Measurements from ENCODE around the gene ARHGAP21. TPM values are rescaled to one million over a fixed set of nuclear protein-coding genes. Genes with fewer than 3 reads are reported as not detected.

The ARHGAP21 gene
- total and polyA plus RNA-seq, 9 of the 15 experiments (the other 6 are each of a cell fraction or from before 2014, with no cell fraction given), result 13.6 to 145 (median 60.8) TPM

DNA sequence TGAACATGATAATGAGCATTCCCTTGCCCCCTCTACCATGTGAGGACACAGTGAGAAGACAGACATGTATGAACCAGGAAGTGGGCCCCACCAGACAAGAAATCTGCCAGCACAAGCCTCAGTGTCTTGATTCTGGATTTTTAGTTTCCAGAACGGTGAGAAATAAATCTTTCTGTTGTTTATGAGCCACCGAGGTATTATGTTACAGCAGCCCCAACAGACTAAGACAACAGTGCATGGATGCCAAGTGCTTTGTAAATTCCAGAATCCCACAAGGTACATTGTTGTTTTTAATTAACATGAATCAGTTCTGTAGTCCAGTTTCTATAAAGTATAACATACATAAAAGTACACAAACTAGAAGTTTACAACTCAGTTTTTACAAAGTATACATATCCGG is 162.2 kb downstream of the ARHGAP21 start:
- Histone ChIP-seq H3K9ac (ENCODE audit: insufficient read depth in 1 of 2, low read depth in 2 of 2, low read length in 2 of 2) (no peak overlapping the region), H3K9me3 (replicated peaks; ENCODE audit: control insufficient read depth, insufficient read depth, low read depth, low read length) (no peaks in the 10 kb centered on the region), H3K4me3 (no peak overlapping the region), H3K27ac (ENCODE audit: extremely low read depth, low read depth, low read length) (no peak overlapping the region), H3K4me2 (ENCODE audit: insufficient read depth, low read length) (no peak overlapping the region), H2AFZ (ENCODE audit: low read depth, low read length) (no peak overlapping the region), H3K79me2 (ENCODE audit: control insufficient read depth, insufficient read depth, low read length) (no peaks in the 10 kb centered on the region), H3K36me3 (ENCODE audit: control insufficient read depth, insufficient read depth, low read length) (no peaks in the 10 kb centered on the region), H3K9me1 (ENCODE audit: control insufficient read depth, insufficient read depth, low read length) (no peaks in the 10 kb centered on the region), H3K27me3 (ENCODE audit: control insufficient read depth in 2 of 2, insufficient read depth in 2 of 2, low read length in 2 of 2) (no peaks in the 10 kb centered on the region), H4K20me1 (replicated peaks; ENCODE audit: control insufficient read depth, insufficient read depth, low read length) (no peaks in the 10 kb centered on the region), H3K4me1 (replicated peaks in 1 of 2; ENCODE audit: control insufficient read depth in 2 of 2, insufficient read depth in 2 of 2, low read length in 2 of 2) (no peaks in the 10 kb centered on the region; a peak in 3 of 5 replicates)
- ATAC-seq (no peak), FAIRE-seq (no peak), DNase-seq (ENCODE audit: extremely low read depth in 1 of 4, low spot score in 3 of 4) (no peak)
- intact Hi-C loops (cut with micrococcal nuclease) (no loop called here), in situ Hi-C loops (cut with MboI) (no loop called here)
- 40% methylated on average over 3 of the region's 3 CpGs for WGBS (ENCODE audit: insufficient coverage, low coverage, missing lambda C conversion rate)
- TF ChIP-seq NELFE (IDR thresholded peaks at IDR 0.05; ENCODE audit: insufficient read depth, insufficient read length) (no peak), JUN (IDR thresholded peaks at IDR 0.05; ENCODE audit: borderline replicate concordance, low read depth, low read length) (no peak), JUN (CRISPR knock-in tag; IDR thresholded peaks at IDR 0.05; ENCODE audit: borderline replicate concordance) (no peak), MTA3 (IDR thresholded peaks at IDR 0.05; ENCODE audit: borderline replicate concordance) (no peak), SAFB (IDR thresholded peaks at IDR 0.05; ENCODE audit: borderline replicate concordance, low read depth, low read length) (no peak), UBTF (IDR thresholded peaks at IDR 0.05; ENCODE audit: borderline replicate concordance in 1 of 2, low read depth in 2 of 2, low read length in 2 of 2) (no peak), KAT8 (IDR thresholded peaks at IDR 0.05; ENCODE audit: low read depth) (no peak), TSC22D4 (tag; IDR thresholded peaks at IDR 0.05) (no peak), SIN3B (IDR thresholded peaks at IDR 0.05; ENCODE audit: low read depth) (no peak), ZSCAN29 (IDR thresholded peaks at IDR 0.05) (no peak), TBL1XR1 (IDR thresholded peaks at IDR 0.05; ENCODE audit: low read length in 2 of 2) (no peak), ZNF695 (CRISPR knock-in tag; IDR thresholded peaks at IDR 0.05) (no peak), ZNF174 (CRISPR knock-in tag; IDR thresholded peaks at IDR 0.05) (no peak), MEF2D (tag; conservative IDR thresholded peaks at IDR 0.05; ENCODE audit: low read depth) (no peak), PHTF2 (CRISPR knock-in tag; IDR thresholded peaks at IDR 0.05) (no peak), PCBP1 (IDR thresholded peaks at IDR 0.05; ENCODE audit: low read depth, low read length, poor library complexity, severe bottlenecking) (no peak), SPI1 (IDR thresholded peaks at IDR 0.05; ENCODE audit: borderline replicate concordance, low read depth, low read length) (no peak)
- TF ChIP-seq, protein P1, sequence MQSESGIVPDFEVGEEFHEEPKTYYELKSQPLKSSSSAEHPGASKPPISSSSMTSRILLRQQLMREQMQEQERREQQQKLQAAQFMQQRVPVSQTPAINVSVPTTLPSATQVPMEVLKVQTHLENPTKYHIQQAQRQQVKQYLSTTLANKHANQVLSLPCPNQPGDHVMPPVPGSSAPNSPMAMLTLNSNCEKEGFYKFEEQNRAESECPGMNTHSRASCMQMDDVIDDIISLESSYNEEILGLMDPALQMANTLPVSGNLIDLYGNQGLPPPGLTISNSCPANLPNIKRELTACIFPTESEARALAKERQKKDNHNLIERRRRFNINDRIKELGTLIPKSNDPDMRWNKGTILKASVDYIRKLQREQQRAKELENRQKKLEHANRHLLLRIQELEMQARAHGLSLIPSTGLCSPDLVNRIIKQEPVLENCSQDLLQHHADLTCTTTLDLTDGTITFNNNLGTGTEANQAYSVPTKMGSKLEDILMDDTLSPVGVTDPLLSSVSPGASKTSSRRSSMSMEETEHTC (IDR thresholded peaks at IDR 0.05), result no peak
- ChIA-PET POLR2A (no interaction called here), CTCF (ENCODE audit: low intra/inter-chr PET ratio) (no interaction called here)
- no TSS peak for BruUV-seq (replicated peaks)
